Liver (tissue), 9 donors: ENCODE results near the gene COL6A2. TPM values are rescaled to one million over a fixed set of nuclear protein-coding genes. Genes with fewer than 3 reads are reported as not detected.

Experiments used
- DNase-seq: peaks from one replicate; pipeline ENCODE4 v3.0.0-alpha.2; 2017; ENCODE audit warnings: low spot score
- H3K27ac ChIP-seq, 2 donors: one replicate each; pipeline ENCODE4 v1.7.0; 2013; ENCODE audit warnings: inconsistent platforms in 2 of 2, low read length in 2 of 2, control low read depth in 1 of 2, low read depth in 1 of 2, mild to moderate bottlenecking in 1 of 2
- H3K27me3 ChIP-seq, 4 donors: one replicate each; pipeline versions ENCODE4 v1.6.1 to v1.7.0; 2013; ENCODE audit warnings: low read length in 3 of 4, inconsistent platforms in 1 of 4, mild to moderate bottlenecking in 1 of 4, moderate library complexity in 1 of 4; ENCODE audit not compliant: control insufficient read depth in 4 of 4, insufficient read depth in 4 of 4
- H3K36me3 ChIP-seq, 4 donors: one replicate each; pipeline versions ENCODE4 v1.6.1 to v1.7.0; 2013; ENCODE audit warnings: low read length in 3 of 4, mild to moderate bottlenecking in 3 of 4, low read depth in 1 of 4, moderate library complexity in 1 of 4; ENCODE audit not compliant: control insufficient read depth in 4 of 4, insufficient read depth in 3 of 4
- H3K4me1 ChIP-seq, 4 donors: one replicate each; pipeline versions ENCODE4 v1.6.1 to v1.7.0; 2013; ENCODE audit warnings: low read length in 3 of 4, mild to moderate bottlenecking in 3 of 4, moderate library complexity in 1 of 4; ENCODE audit not compliant: control insufficient read depth in 4 of 4, insufficient read depth in 4 of 4
- H3K4me3 ChIP-seq, 3 donors: one replicate each; pipeline versions ENCODE4 v1.6.1 to v1.7.0; 2013; ENCODE audit warnings: low read length in 3 of 3, control low read depth in 1 of 3, low read depth in 1 of 3, mild to moderate bottlenecking in 1 of 3
- H3K9ac ChIP-seq, 2 donors: one replicate each; pipeline ENCODE4 v1.7.0; 2013; ENCODE audit warnings: low read length in 2 of 2, mild to moderate bottlenecking in 2 of 2, moderate library complexity in 2 of 2, control low read depth in 1 of 2, low read depth in 1 of 2
- H3K9me3 ChIP-seq, 4 donors: one replicate each; pipeline versions ENCODE4 v1.6.1 to v1.7.0; 2013; ENCODE audit warnings: low read length in 3 of 4; ENCODE audit not compliant: control insufficient read depth in 4 of 4
- ATF3 ChIP-seq: IDR thresholded peaks from 2 replicates; pipeline ENCODE4 v1.6.1; 2016; ENCODE audit warnings: antibody characterized with exemption
- EGR1 ChIP-seq, 2 donors: IDR thresholded peaks; 2 replicates each; pipeline ENCODE4 v1.6.1; 2016 to 2018; ENCODE audit warnings: antibody characterized with exemption in 2 of 2, low read depth in 2 of 2
- FOXA1 ChIP-seq: IDR thresholded peaks from 2 replicates; pipeline ENCODE4 v1.6.1; 2016; ENCODE audit warnings: antibody characterized with exemption
- FOXA2 ChIP-seq: IDR thresholded peaks from 2 replicates; pipeline ENCODE4 v1.6.1; 2016; ENCODE audit warnings: antibody characterized with exemption
- GABPA ChIP-seq, 2 donors: IDR thresholded peaks in 1 of 2; conservative IDR thresholded peaks in 1 of 2; 2 replicates each; pipeline ENCODE4 v1.6.1; 2016; ENCODE audit warnings: antibody characterized with exemption in 2 of 2, mild to moderate bottlenecking in 1 of 2, moderate library complexity in 1 of 2
- HNF4A ChIP-seq, 2 donors: conservative IDR thresholded peaks; 2 replicates each; pipeline ENCODE4 v1.6.1; 2016; ENCODE audit warnings: antibody characterized with exemption in 2 of 2, mild to moderate bottlenecking in 2 of 2
- HNF4G ChIP-seq: IDR thresholded peaks from 2 replicates; pipeline ENCODE4 v1.6.1; 2016; ENCODE audit warnings: antibody characterized with exemption
- JUND ChIP-seq, 2 donors: IDR thresholded peaks; 2 replicates each; pipeline ENCODE4 v1.6.1; 2016; ENCODE audit warnings: antibody characterized with exemption in 2 of 2
- MAX ChIP-seq: IDR thresholded peaks from 2 replicates; pipeline ENCODE4 v1.6.1; 2016; ENCODE audit warnings: antibody characterized with exemption
- NR2F2 ChIP-seq: IDR thresholded peaks from 2 replicates; pipeline ENCODE4 v1.6.1; 2016; ENCODE audit warnings: antibody characterized with exemption
- RAD21 ChIP-seq, 2 donors: IDR thresholded peaks; 2 replicates each; pipeline ENCODE4 v1.6.1; 2016; ENCODE audit warnings: antibody characterized with exemption in 2 of 2, mild to moderate bottlenecking in 2 of 2
- RXRA ChIP-seq, 2 donors: IDR thresholded peaks; 2 replicates each; pipeline ENCODE4 v1.6.1; 2017 to 2018; ENCODE audit warnings: antibody characterized with exemption in 2 of 2, mild to moderate bottlenecking in 1 of 2
- SP1 ChIP-seq: IDR thresholded peaks from 2 replicates; pipeline ENCODE4 v1.6.1; 2018; ENCODE audit warnings: antibody characterized with exemption, mild to moderate bottlenecking
- TAF1 ChIP-seq: conservative IDR thresholded peaks from 2 replicates; pipeline ENCODE4 v1.6.1; 2016; ENCODE audit warnings: antibody characterized with exemption, mild to moderate bottlenecking
- YY1 ChIP-seq: IDR thresholded peaks from 2 replicates; pipeline ENCODE4 v1.6.1; 2016; ENCODE audit warnings: antibody characterized with exemption, mild to moderate bottlenecking
- ZBTB33 ChIP-seq: IDR thresholded peaks from 2 replicates; pipeline ENCODE4 v1.6.1; 2016; ENCODE audit warnings: antibody characterized with exemption
- WGBS: extraction: QIAGEN DNeasy Blood & Tissue Kit; methylation state at CpG from one replicate; pipeline ENCODE4 v1.1.7; 2013; 5-methylcytosine and 5-hydroxymethylcytosine counted together
- polyA plus RNA-seq, 2 donors: library from polyadenylated mRNA; stranded (reverse) in 1 of 2; unstranded in 1 of 2; fragments of 200-250 nt in 1 of 2; fragments of >200 nt in 1 of 2; fragmentation: Nextera tagmentation in 1 of 2; extraction: Ambion mirVana in 1 of 2; gene quantifications; one replicate each; pipeline versions ENCODE4 v1.2.1 to v1.2.3, GENCODE V29; 2013 to 2015
- total RNA-seq, 2 donors: library from RNA; depleted of rRNA; stranded (reverse); fragments of >200 nt; gene quantifications; one replicate each; pipeline ENCODE4 v1.2.3, GENCODE V29; 2014
- TF ChIP-seq, protein P1 (sequence below): IDR thresholded peaks from 2 replicates; pipeline ENCODE4 v1.6.1; 2016; ENCODE audit warnings: antibody characterized with exemption, mild to moderate bottlenecking
- TF ChIP-seq, protein P2 (sequence below): fragments of 150-350 bp; IDR thresholded peaks from 2 replicates; pipeline ENCODE4 v1.5.1; 2017; ENCODE audit warnings: improper control_type of control experiment, low read depth, low read length; ENCODE audit not compliant: missing input control
- donor health status: healthy.
- donor health status: healthy.
- donor health status: healthy.
- donor health status: healthy.
- donor health status: healthy.

The COL6A2 gene
- total and polyA plus RNA-seq, 4 donors, result 5.8 to 80.8 (median 41.7) TPM

DNA sequence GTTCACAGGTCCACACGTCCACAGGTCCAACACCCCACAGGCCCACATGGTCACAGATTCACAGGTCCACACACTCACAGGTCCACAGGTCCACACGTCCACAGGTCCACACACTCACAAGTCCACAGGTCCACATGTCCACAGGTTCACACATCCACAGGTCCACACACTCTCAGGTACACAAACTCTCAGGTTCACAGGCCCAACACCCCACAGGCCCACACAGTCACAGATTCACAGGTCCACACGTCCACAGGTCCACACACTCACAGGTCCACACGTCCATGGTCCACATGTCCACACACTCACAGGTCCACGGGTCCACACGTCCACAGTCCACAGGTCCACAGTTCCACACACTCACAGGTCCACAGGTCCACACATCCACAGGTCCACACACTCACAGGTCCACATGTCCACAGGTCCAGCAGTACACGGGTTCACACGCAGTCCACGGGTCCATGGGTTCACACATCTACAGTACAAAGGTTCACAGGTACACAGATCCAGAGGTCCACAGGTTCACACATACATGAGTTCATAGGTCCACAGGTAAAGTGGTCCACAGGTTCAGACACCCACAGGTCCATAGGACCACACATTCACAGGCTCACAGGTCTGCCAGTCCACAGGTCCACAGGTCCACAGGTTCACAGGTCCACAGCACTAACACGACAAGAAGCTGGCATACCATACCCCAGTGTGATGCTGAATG is 39.3 kb upstream of the COL6A2 start:
- Histone ChIP-seq H3K27me3 (peaks cover 0 to 9% (median 0%) of the 10 kb centered on the region in 4 donors), H3K27ac (no peak overlapping the region), H3K36me3 (no peaks in the 10 kb centered on the region), H3K9me3 (peaks cover 3 to 12% (median 5%) of the 10 kb centered on the region in 4 donors), H3K4me1 (no peaks in the 10 kb centered on the region), H3K4me3 (no peak overlapping the region), H3K9ac (no peak overlapping the region)
- TF ChIP-seq TAF1, result no peak
- no peak for TF ChIP-seq EGR1 (IDR thresholded peaks at IDR 0.05; ENCODE audit: low read depth in 2 of 2)
- TF ChIP-seq HNF4G, result no peak
- TF ChIP-seq, protein P1, sequence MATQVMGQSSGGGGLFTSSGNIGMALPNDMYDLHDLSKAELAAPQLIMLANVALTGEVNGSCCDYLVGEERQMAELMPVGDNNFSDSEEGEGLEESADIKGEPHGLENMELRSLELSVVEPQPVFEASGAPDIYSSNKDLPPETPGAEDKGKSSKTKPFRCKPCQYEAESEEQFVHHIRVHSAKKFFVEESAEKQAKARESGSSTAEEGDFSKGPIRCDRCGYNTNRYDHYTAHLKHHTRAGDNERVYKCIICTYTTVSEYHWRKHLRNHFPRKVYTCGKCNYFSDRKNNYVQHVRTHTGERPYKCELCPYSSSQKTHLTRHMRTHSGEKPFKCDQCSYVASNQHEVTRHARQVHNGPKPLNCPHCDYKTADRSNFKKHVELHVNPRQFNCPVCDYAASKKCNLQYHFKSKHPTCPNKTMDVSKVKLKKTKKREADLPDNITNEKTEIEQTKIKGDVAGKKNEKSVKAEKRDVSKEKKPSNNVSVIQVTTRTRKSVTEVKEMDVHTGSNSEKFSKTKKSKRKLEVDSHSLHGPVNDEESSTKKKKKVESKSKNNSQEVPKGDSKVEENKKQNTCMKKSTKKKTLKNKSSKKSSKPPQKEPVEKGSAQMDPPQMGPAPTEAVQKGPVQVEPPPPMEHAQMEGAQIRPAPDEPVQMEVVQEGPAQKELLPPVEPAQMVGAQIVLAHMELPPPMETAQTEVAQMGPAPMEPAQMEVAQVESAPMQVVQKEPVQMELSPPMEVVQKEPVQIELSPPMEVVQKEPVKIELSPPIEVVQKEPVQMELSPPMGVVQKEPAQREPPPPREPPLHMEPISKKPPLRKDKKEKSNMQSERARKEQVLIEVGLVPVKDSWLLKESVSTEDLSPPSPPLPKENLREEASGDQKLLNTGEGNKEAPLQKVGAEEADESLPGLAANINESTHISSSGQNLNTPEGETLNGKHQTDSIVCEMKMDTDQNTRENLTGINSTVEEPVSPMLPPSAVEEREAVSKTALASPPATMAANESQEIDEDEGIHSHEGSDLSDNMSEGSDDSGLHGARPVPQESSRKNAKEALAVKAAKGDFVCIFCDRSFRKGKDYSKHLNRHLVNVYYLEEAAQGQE, result no peak
- no peak for TF ChIP-seq ZBTB33
- no peak for TF ChIP-seq YY1
- no peak for TF ChIP-seq NR2F2
- no peak for TF ChIP-seq RAD21 (IDR thresholded peaks at IDR 0.05)
- TF ChIP-seq GABPA (IDR thresholded peaks at IDR 0.05 in 1 of 2, conservative IDR thresholded peaks at IDR 0.05 in 1 of 2), result no peak
- TF ChIP-seq MAX, result no peak
- TF ChIP-seq JUND (IDR thresholded peaks at IDR 0.05), result no peak
- TF ChIP-seq FOXA1, result no peak
- TF ChIP-seq RXRA (IDR thresholded peaks at IDR 0.05), result no peak
- no peak for TF ChIP-seq HNF4A (conservative IDR thresholded peaks at IDR 0.05)
- TF ChIP-seq FOXA2, result no peak
- TF ChIP-seq, protein P2, sequence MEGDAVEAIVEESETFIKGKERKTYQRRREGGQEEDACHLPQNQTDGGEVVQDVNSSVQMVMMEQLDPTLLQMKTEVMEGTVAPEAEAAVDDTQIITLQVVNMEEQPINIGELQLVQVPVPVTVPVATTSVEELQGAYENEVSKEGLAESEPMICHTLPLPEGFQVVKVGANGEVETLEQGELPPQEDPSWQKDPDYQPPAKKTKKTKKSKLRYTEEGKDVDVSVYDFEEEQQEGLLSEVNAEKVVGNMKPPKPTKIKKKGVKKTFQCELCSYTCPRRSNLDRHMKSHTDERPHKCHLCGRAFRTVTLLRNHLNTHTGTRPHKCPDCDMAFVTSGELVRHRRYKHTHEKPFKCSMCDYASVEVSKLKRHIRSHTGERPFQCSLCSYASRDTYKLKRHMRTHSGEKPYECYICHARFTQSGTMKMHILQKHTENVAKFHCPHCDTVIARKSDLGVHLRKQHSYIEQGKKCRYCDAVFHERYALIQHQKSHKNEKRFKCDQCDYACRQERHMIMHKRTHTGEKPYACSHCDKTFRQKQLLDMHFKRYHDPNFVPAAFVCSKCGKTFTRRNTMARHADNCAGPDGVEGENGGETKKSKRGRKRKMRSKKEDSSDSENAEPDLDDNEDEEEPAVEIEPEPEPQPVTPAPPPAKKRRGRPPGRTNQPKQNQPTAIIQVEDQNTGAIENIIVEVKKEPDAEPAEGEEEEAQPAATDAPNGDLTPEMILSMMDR, result no peak
- TF ChIP-seq SP1, result no peak
- no peak for TF ChIP-seq ATF3
- WGBS, result 94% methylated on average over 10 of the region's 10 CpGs
- DNase-seq, result no peak
